H1 (cell line): ENCODE measurements around the gene PTPN22. TPM values are rescaled to one million over a fixed set of nuclear protein-coding genes. Genes with fewer than 3 reads are reported as not detected.

Source experiments
- CTCF ChIA-PET: fragments of 300-600 bp; sonication (Branson Sonifier 250); formaldehyde crosslinking; loops from one replicate; lab custom pipeline; 2021; ENCODE audit not compliant: partially characterized antibody; lab: Charles Lee
- POLR2A ChIA-PET: fragments of 300-600 bp; sonication (Branson Sonifier 250); formaldehyde crosslinking; loops from one replicate; lab custom pipeline; 2021; ENCODE audit warnings: inconsistent platforms; ENCODE audit not compliant: partially characterized antibody; lab: Charles Lee
- DNase-seq, 2 experiments: peaks; one replicate each; pipeline versions ENCODE4 v3.0.0 to v3.0.0-alpha.2; 2010 to 2022; ENCODE audit warnings: low spot score in 2 of 2, low read depth in 1 of 2, mixed read lengths in 1 of 2
- FAIRE-seq: peaks from 2 replicates; lab custom pipeline; 2011; peaks lifted over from hg19 to GRCh38; lab: Jason Lieb, UNC
- H2AFZ ChIP-seq: 2 replicates; pipeline ENCODE4 v1.8.1; 2012; ENCODE audit warnings: low read length, inconsistent platforms
- H2AK5ac ChIP-seq: 2 replicates; pipeline ENCODE4 v1.6.1; 2013; ENCODE audit warnings: low read depth, low read length
- H2BK120ac ChIP-seq: replicated peaks from 2 replicates; pipeline ENCODE3; 2013; ENCODE audit warnings: low read depth, low read length, inconsistent platforms
- H2BK12ac ChIP-seq: 2 replicates; pipeline ENCODE4 v1.6.1; 2013; ENCODE audit warnings: low read depth, low read length
- H2BK15ac ChIP-seq: 2 replicates; pipeline ENCODE4 v1.6.1; 2013; ENCODE audit warnings: low read length
- H2BK20ac ChIP-seq: 2 replicates; pipeline ENCODE4 v1.6.1; 2013; ENCODE audit warnings: low read length
- H2BK5ac ChIP-seq: 2 replicates; pipeline ENCODE4 v1.6.1; 2013; ENCODE audit warnings: low read depth, low read length
- H3K14ac ChIP-seq: 2 replicates; pipeline ENCODE4 v1.6.1; 2013; ENCODE audit warnings: inconsistent platforms; ENCODE audit not compliant: insufficient read length
- H3K18ac ChIP-seq: 2 replicates; pipeline ENCODE4 v1.6.1; 2013; ENCODE audit warnings: low read length; ENCODE audit errors: extremely low read depth
- H3K23ac ChIP-seq: 2 replicates; pipeline ENCODE4 v1.6.1; 2013; ENCODE audit warnings: inconsistent platforms; ENCODE audit not compliant: insufficient read length
- H3K23me2 ChIP-seq: 2 replicates; pipeline ENCODE4 v1.6.1; 2013; ENCODE audit warnings: low read depth, low read length
- H3K27ac ChIP-seq: 2 replicates; pipeline ENCODE4 v1.6.1; 2011; ENCODE audit warnings: low read depth, low read length, inconsistent platforms
- H3K27me3 ChIP-seq, 4 experiments: replicated peaks in 1 of 4; 1 replicate in 1 of 4; 2 replicates in 3 of 4; pipeline versions ENCODE4 v1.6.1 to v1.8.1; 2011 to 2013; ENCODE audit warnings: low read length in 3 of 4, mild to moderate bottlenecking in 3 of 4, inconsistent platforms in 2 of 4, mixed read lengths in 2 of 4, moderate library complexity in 1 of 4; ENCODE audit not compliant: control insufficient read depth in 3 of 4, insufficient read depth in 3 of 4; ENCODE audit errors: extremely low read depth in 1 of 4
- H3K36me3 ChIP-seq, 4 experiments: 2 replicates each; pipeline versions ENCODE4 v1.6.1 to v1.8.1; 2011 to 2013; ENCODE audit warnings: mild to moderate bottlenecking in 4 of 4, low read length in 3 of 4, moderate library complexity in 2 of 4, control low read depth in 1 of 4, inconsistent platforms in 1 of 4; ENCODE audit not compliant: insufficient read depth in 4 of 4, control insufficient read depth in 2 of 4
- H3K4ac ChIP-seq: replicated peaks from 2 replicates; pipeline ENCODE3; 2013; ENCODE audit warnings: low read length, low read depth, mixed read lengths, inconsistent platforms; ENCODE audit not compliant: insufficient read length
- H3K4me1 ChIP-seq, 4 experiments: replicated peaks in 1 of 4; 1 replicate in 1 of 4; 2 replicates in 3 of 4; pipeline versions ENCODE4 v1.6.1 to v1.8.1; 2011 to 2013; ENCODE audit warnings: low read length in 3 of 4, inconsistent platforms in 2 of 4, mixed read lengths in 1 of 4; ENCODE audit not compliant: insufficient read depth in 4 of 4, control insufficient read depth in 3 of 4
- H3K4me2 ChIP-seq, 2 experiments: 2 replicates each; pipeline versions ENCODE4 v1.6.1 to v1.8.1; 2011 to 2013; ENCODE audit warnings: low read depth in 2 of 2, low read length in 2 of 2, control low read depth in 1 of 2, inconsistent platforms in 1 of 2, mild to moderate bottlenecking in 1 of 2; ENCODE audit not compliant: insufficient read depth in 1 of 2
- H3K4me3 ChIP-seq, 4 experiments: fragments of 200-600, 300-600 bp in 1 of 4; sonication (generic), shearing (Covaris generic), sonication (Bioruptor Twin) in 1 of 4; 2 replicates each; pipeline versions ENCODE4 v1.5.1 to v1.8.1; 2011 to 2016; ENCODE audit warnings: low read length in 4 of 4, low read depth in 3 of 4, control low read depth in 2 of 4, inconsistent platforms in 2 of 4, mild to moderate bottlenecking in 2 of 4, mixed read lengths in 1 of 4, moderate library complexity in 1 of 4; ENCODE audit not compliant: insufficient read depth in 2 of 4; ENCODE audit errors: extremely low read depth in 1 of 4
- H3K56ac ChIP-seq: replicated peaks from 2 replicates; pipeline ENCODE3; 2013; ENCODE audit warnings: low read depth, mild to moderate bottlenecking, mixed read lengths, low read length, inconsistent platforms; ENCODE audit not compliant: insufficient read length
- H3K79me1 ChIP-seq: 2 replicates; pipeline ENCODE4 v1.6.1; 2013; ENCODE audit warnings: low read depth, low read length, control low read depth
- H3K79me2 ChIP-seq, 2 experiments: 2 replicates each; pipeline versions ENCODE4 v1.6.1 to v1.8.1; 2012 to 2013; ENCODE audit warnings: low read length in 2 of 2, mild to moderate bottlenecking in 2 of 2, inconsistent platforms in 1 of 2; ENCODE audit not compliant: insufficient read depth in 2 of 2, control insufficient read depth in 1 of 2
- H3K9ac ChIP-seq, 4 experiments: replicated peaks in 1 of 4; 1 replicate in 1 of 4; 2 replicates in 3 of 4; pipeline versions ENCODE4 v1.6.1 to v1.8.1; 2011 to 2013; ENCODE audit warnings: low read depth in 3 of 4, low read length in 3 of 4, control low read depth in 2 of 4, mild to moderate bottlenecking in 2 of 4, moderate library complexity in 2 of 4, inconsistent platforms in 1 of 4; ENCODE audit errors: extremely low read depth in 1 of 4
- H3K9me3 ChIP-seq, 2 experiments: 2 replicates each; pipeline versions ENCODE4 v1.6.1 to v1.8.1; 2012 to 2013; ENCODE audit warnings: mild to moderate bottlenecking in 2 of 2, moderate library complexity in 2 of 2, control low read depth in 1 of 2, inconsistent platforms in 1 of 2, low read depth in 1 of 2, low read length in 1 of 2, mixed read lengths in 1 of 2; ENCODE audit not compliant: insufficient read depth in 2 of 2
- H4K20me1 ChIP-seq, 2 experiments: replicated peaks in 1 of 2; 2 replicates each; pipeline versions ENCODE3 to v1.8.1; 2011 to 2013; ENCODE audit warnings: inconsistent platforms in 2 of 2, low read length in 2 of 2, mild to moderate bottlenecking in 1 of 2; ENCODE audit not compliant: insufficient read depth in 2 of 2, control insufficient read depth in 1 of 2
- H4K5ac ChIP-seq: 2 replicates; pipeline ENCODE4 v1.6.1; 2013; ENCODE audit warnings: low read length, low read depth, mixed read lengths, inconsistent platforms; ENCODE audit not compliant: insufficient read length
- H4K8ac ChIP-seq: 2 replicates; pipeline ENCODE4 v1.8.0; 2013; ENCODE audit warnings: mild to moderate bottlenecking, moderate library complexity, low read length, inconsistent platforms; ENCODE audit not compliant: insufficient read depth; ENCODE audit errors: extremely low read depth
- H4K91ac ChIP-seq: replicated peaks from 2 replicates; pipeline ENCODE3; 2013; ENCODE audit warnings: low read length, mixed read lengths, inconsistent platforms; ENCODE audit not compliant: insufficient read length
- ZNF274 ChIP-seq: IDR thresholded peaks from 2 replicates; pipeline ENCODE4 v1.7.0; 2012; ENCODE audit warnings: low read length, borderline replicate concordance; ENCODE audit errors: extremely low read depth
- WGBS, 2 experiments: shearing (Covaris generic) in 1 of 2; methylation state at CpG; one replicate each; pipeline versions ENCODE4 v1.1.6 to v1.1.7; 2013 to 2015; ENCODE audit warnings: low lambda C conversion rate in 2 of 2, mixed read lengths in 2 of 2, inconsistent platforms in 1 of 2, low coverage in 1 of 2, missing lambda C conversion rate in 1 of 2; ENCODE audit not compliant: insufficient replicate concordance in 2 of 2, insufficient coverage in 1 of 2, insufficient read length in 1 of 2; ENCODE audit errors: extremely low coverage in 1 of 2, missing lambda C conversion rate in 1 of 2; 5-methylcytosine and 5-hydroxymethylcytosine counted together
- polyA plus RNA-seq, 7 experiments: library from polyadenylated mRNA; depleted of rRNA in 3 of 7; stranded (reverse) in 5 of 7; unstranded in 2 of 7; fragments of >200 nt in 5 of 7; fragments of 200-250 nt in 2 of 7; gene quantifications; 1 replicate in 5 of 7; 2 replicates in 1 of 7; 4 replicates in 1 of 7; pipeline versions ENCODE4 v1.2.1 to v1.2.3, GENCODE V29; 2011 to 2013; ENCODE audit warnings: missing spikeins in 2 of 7, mixed read lengths in 2 of 7
- total RNA-seq: library from RNA; stranded (reverse); fragmentation: NEBNext Ultra II Directional; extraction: Animal tissue kit (Norgen Biotek cat#: 25700); gene quantifications from 2 replicates; pipeline ENCODE4 v1.2.1, GENCODE V29; 2021

Gene PTPN22
- total and polyA plus RNA-seq, 2 of the 8 experiments (the other 6 are each of a cell fraction or from before 2014, with no cell fraction given) = not detected

GRCh38 chr1:113782406-113782805 is 89.1 kb downstream of the PTPN22 start:
- TF ChIP-seq ZNF274 = no peak

More at GRCh38 chr1:113782406-113782805, 89.1 kb downstream of the PTPN22 start:
- peaks cover 0 to 57% of the 10 kb centered on the region in 2 experiments; a peak in 2 of 4 replicates for H3K79me2 ChIP-seq
- H3K36me3 ChIP-seq = peaks cover 0 to 5% (median 0%) of the 10 kb centered on the region in 4 experiments; a peak in 1 of 8 replicates
- no peak overlapping the region for H4K91ac ChIP-seq
- H3K14ac ChIP-seq = no peak overlapping the region
- no peak overlapping the region for H2AFZ ChIP-seq
- no peak overlapping the region for H2BK12ac ChIP-seq
- H3K9me3 ChIP-seq = no peaks in the 10 kb centered on the region
- H3K4me2 ChIP-seq = no peak overlapping the region
- H4K20me1 ChIP-seq = peaks cover 0 to 7% of the 10 kb centered on the region in 2 experiments
- no peak overlapping the region for H2BK15ac ChIP-seq
- H3K4me1 ChIP-seq = peaks cover 0 to 3% (median under 1%) of the 10 kb centered on the region in 4 experiments; a peak in 4 of 7 replicates
- no peaks in the 10 kb centered on the region for H3K27me3 ChIP-seq
- H4K8ac ChIP-seq = no peak overlapping the region
- no peak overlapping the region for H2BK20ac ChIP-seq
- H3K79me1 ChIP-seq = peaks cover 4% of the 10 kb centered on the region; the same call in 1 of the 2 replicates
- H4K5ac ChIP-seq = no peak overlapping the region
- no peak for FAIRE-seq
- no peak overlapping the region for H3K27ac ChIP-seq
- H2BK5ac ChIP-seq = no peak overlapping the region
- POLR2A ChIA-PET = interaction anchor here (1.3 kb wide), 1 partner anchor 23 kb away, joined by 4 read pairs; the partner anchor contains the start of gene PHTF1
- no peak overlapping the region for H3K9ac ChIP-seq
- no peak overlapping the region for H3K4ac ChIP-seq
- no peak overlapping the region for H3K23ac ChIP-seq
- no peaks in the 10 kb centered on the region for H3K23me2 ChIP-seq
- H2BK120ac ChIP-seq = no peak overlapping the region
- no peak overlapping the region for H3K56ac ChIP-seq
- no peak overlapping the region for H3K4me3 ChIP-seq
- DNase-seq = no peak
- no peak overlapping the region for H2AK5ac ChIP-seq
- CTCF ChIA-PET = no interaction called here
- H3K18ac ChIP-seq = no peak overlapping the region
- WGBS, 2 experiments = 81% methylated on average over 2 of the region's 2 CpGs; no CpG with 5 or more reads in 1 of the 2 experiments
